Activated B cell treated with CpG ODN at 0.5 μM for 24 hours (primary cell): Measurements from ENCODE around the gene CAMTA1. TPM values are rescaled to one million over a fixed set of nuclear protein-coding genes. Genes with fewer than 3 reads are reported as not detected.

Experiments used
- ATAC-seq: fragments of 200-7000 bp; cut with Tn5 transposase; one replicate; pipeline ENCODE4 v1.10.0; 2021; ENCODE audit warnings: low read depth, mild to moderate bottlenecking, moderate library complexity
- CTCF ChIA-PET: fragments of 350-600 bp; sonication (Branson Sonifier 250); formaldehyde crosslinking; loops from one replicate; lab custom pipeline; 2021; ENCODE audit warnings: antibody characterized with exemption; lab: Charles Lee
- POLR2A ChIA-PET: fragments of 350-600 bp; sonication (Branson Sonifier 250); formaldehyde crosslinking; loops from one replicate; lab custom pipeline; 2021; ENCODE audit warnings: antibody characterized with exemption; lab: Charles Lee
- DNase-seq: peaks from one replicate; pipeline ENCODE4 v3.0.0; 2022
- H3K27ac Mint-ChIP-seq: one replicate; pipeline ENCODE4 v1.8.0; 2020; ENCODE audit warnings: mixed read lengths
- H3K27me3 Mint-ChIP-seq: one replicate; pipeline ENCODE4 v1.8.0; 2021; ENCODE audit warnings: mixed read lengths
- H3K36me3 Mint-ChIP-seq: one replicate; pipeline ENCODE4 v1.8.0; 2021; ENCODE audit warnings: low read depth, mixed read lengths
- H3K4me1 Mint-ChIP-seq: one replicate; pipeline ENCODE4 v1.8.0; 2021; ENCODE audit warnings: mixed read lengths
- H3K4me3 Mint-ChIP-seq: one replicate; pipeline ENCODE4 v1.8.0; 2020; ENCODE audit warnings: mild to moderate bottlenecking, mixed read lengths
- H3K9me3 Mint-ChIP-seq: one replicate; pipeline ENCODE4 v1.8.0; 2020; ENCODE audit warnings: mixed read lengths
- CTCF ChIP-seq: fragments of 200-600 bp; IDR thresholded peaks from one replicate; pipeline ENCODE4 v1.8.0; 2022; ENCODE audit warnings: antibody characterized with exemption, mild to moderate bottlenecking
- intact Hi-C: fragments of 100-400 bp; cut with micrococcal nuclease; formaldehyde crosslinking; loops from one replicate; pipeline ENCODE4 v1.15.1; 2024
- total RNA-seq: library from RNA; stranded (reverse); gene quantifications from 2 replicates; pipeline ENCODE4 v1.2.3, GENCODE V29; 2022

CAMTA1 gene
- total RNA-seq, 1 donor from 2014 or later: 49.8 TPM

GRCh38 chr1:7046314-7046713 lies 261.1 kb downstream of the CAMTA1 start:
- no peak for TF ChIP-seq CTCF
- DNase-seq (no peak), ATAC-seq (no peak)
- peaks cover 2% of the 10 kb centered on the region for H3K27me3 Mint-ChIP-seq
- intact Hi-C loops: no loop called here
- ChIA-PET CTCF (no interaction called here), POLR2A (no interaction called here)
- no peaks in the 10 kb centered on the region for H3K4me1 Mint-ChIP-seq
- no peak overlapping the region for H3K4me3 Mint-ChIP-seq
- H3K36me3 Mint-ChIP-seq: no peaks in the 10 kb centered on the region
- H3K27ac Mint-ChIP-seq: no peak overlapping the region
- no peaks in the 10 kb centered on the region for H3K9me3 Mint-ChIP-seq

- H3K9me3 Mint-ChIP-seq: no peaks in the 10 kb centered on the region
- no peaks in the 10 kb centered on the region for H3K4me1 Mint-ChIP-seq
- POLR2A ChIA-PET: no interaction called here
- no peak for ATAC-seq
- no peaks in the 10 kb centered on the region for H3K36me3 Mint-ChIP-seq
- DNase-seq: no peak
- H3K27me3 Mint-ChIP-seq: peaks cover 2% of the 10 kb centered on the region
- intact Hi-C loops: no loop called here
- CTCF ChIA-PET: no interaction called here
- no peak overlapping the region for H3K27ac Mint-ChIP-seq
- no peak for TF ChIP-seq CTCF
- no peak overlapping the region for H3K4me3 Mint-ChIP-seq
Observed at GRCh38 chr1:7046891-7047290, 261.6 kb downstream of the CAMTA1 start.

- H3K36me3 Mint-ChIP-seq: no peaks in the 10 kb centered on the region
- no peak overlapping the region for H3K4me3 Mint-ChIP-seq
- H3K27ac Mint-ChIP-seq: no peak overlapping the region
- no peaks in the 10 kb centered on the region for H3K4me1 Mint-ChIP-seq
- H3K9me3 Mint-ChIP-seq: no peaks in the 10 kb centered on the region
- ATAC-seq: no peak
- CTCF ChIA-PET: no interaction called here
- peaks cover 2% of the 10 kb centered on the region for H3K27me3 Mint-ChIP-seq
- TF ChIP-seq CTCF: no peak
- no peak for DNase-seq
- intact Hi-C loops: no loop called here
- POLR2A ChIA-PET: no interaction called here
Observed at GRCh38 chr1:7047866-7048265, 262.6 kb downstream of the CAMTA1 start.

- ATAC-seq: no peak
Observed at GRCh38 chr1:7048395-7048794, 263.1 kb downstream of the CAMTA1 start.

GRCh38 chr1:7049913-7050625 lies 264.8 kb downstream of the CAMTA1 start:
- POLR2A ChIA-PET: no interaction called here
- no peaks in the 10 kb centered on the region for H3K4me1 Mint-ChIP-seq
- CTCF ChIA-PET: no interaction called here
- no peak overlapping the region for H3K4me3 Mint-ChIP-seq
- H3K36me3 Mint-ChIP-seq: no peaks in the 10 kb centered on the region
- H3K9me3 Mint-ChIP-seq: no peaks in the 10 kb centered on the region
- H3K27me3 Mint-ChIP-seq: peaks cover 4% of the 10 kb centered on the region
- intact Hi-C loops: no loop called here
- DNase-seq: no peak
- H3K27ac Mint-ChIP-seq: no peak overlapping the region
- no peak for ATAC-seq
- TF ChIP-seq CTCF: no peak

More at GRCh38 chr1:7048395-7048794, 263.1 kb downstream of the CAMTA1 start:
- Mint-ChIP-seq H3K4me1 (no peaks in the 10 kb centered on the region), H3K36me3 (no peaks in the 10 kb centered on the region), H3K27ac (no peak overlapping the region), H3K9me3 (no peaks in the 10 kb centered on the region), H3K4me3 (no peak overlapping the region), H3K27me3 (peaks cover 2% of the 10 kb centered on the region)
- intact Hi-C loops: no loop called here
- POLR2A ChIA-PET: interaction anchor here (0.5 kb wide), 1 partner anchor 130 kb away, joined by 5 read pairs; no protein-coding TSS in a partner anchor
- no peak for TF ChIP-seq CTCF
- DNase-seq: no peak
- CTCF ChIA-PET: no interaction called here
